Right lobe of liver (tissue), 6 donors: Measurements from ENCODE around the gene MSL1. TPM values are rescaled to one million over a fixed set of nuclear protein-coding genes. Genes with fewer than 3 reads are reported as not detected.

Experiments
- ATAC-seq, 4 donors: fragments of 200-7000 bp; cut with Tn5 transposase; one replicate each; pipeline ENCODE4 v1.9.1; 2020; ENCODE audit warnings: mild to moderate bottlenecking in 4 of 4, moderate library complexity in 4 of 4
- DNase-seq, 3 donors: peaks; one replicate each; pipeline ENCODE4 v3.0.0-alpha.2; 2020
- H3K27ac ChIP-seq, 3 donors: fragments of 200-600 bp; one replicate each; pipeline ENCODE4 v1.8.0; 2022
- H3K27me3 ChIP-seq, 2 donors: fragments of 200-600 bp; one replicate each; pipeline ENCODE4 v1.8.0; 2022
- H3K36me3 ChIP-seq, 4 donors: fragments of 200-600 bp; sonication (generic) in 1 of 4; one replicate each; pipeline versions ENCODE4 v1.5.1 to v1.8.0; 2017 to 2022; ENCODE audit warnings: control low read depth in 1 of 4
- H3K4me1 ChIP-seq, 4 donors: fragments of 200-600 bp; sonication (generic) in 1 of 4; one replicate each; pipeline versions ENCODE4 v1.5.1 to v1.8.0; 2017 to 2022; ENCODE audit warnings: control low read depth in 1 of 4
- H3K4me3 ChIP-seq, 3 donors: fragments of 200-600 bp; one replicate each; pipeline ENCODE4 v1.8.0; 2022
- H3K9me3 ChIP-seq, 4 donors: fragments of 200-600 bp; sonication (generic) in 1 of 4; one replicate each; pipeline versions ENCODE4 v1.5.1 to v1.8.0; 2017 to 2022; ENCODE audit warnings: control low read depth in 1 of 4
- CTCF ChIP-seq, 4 donors: fragments of 200-600 bp in 3 of 4; fragments of 450-650 bp in 1 of 4; IDR thresholded peaks; one replicate each; pipeline versions ENCODE4 v1.5.1 to v1.8.0; 2016 to 2022; ENCODE audit warnings: antibody characterized with exemption in 4 of 4, mild to moderate bottlenecking in 2 of 4
- POLR2A ChIP-seq: fragments of 450-650 bp; IDR thresholded peaks from one replicate; pipeline ENCODE4 v1.6.1; 2017; ENCODE audit warnings: antibody characterized with exemption, mild to moderate bottlenecking
- WGBS: methylation state at CpG from one replicate; pipeline ENCODE4 v1.1.6; 2018; ENCODE audit warnings: low coverage, low lambda C conversion rate; ENCODE audit not compliant: insufficient coverage; ENCODE audit errors: missing lambda C conversion rate; 5-methylcytosine and 5-hydroxymethylcytosine counted together
- intact Hi-C, 2 donors: fragments of 100-400 bp; cut with DNase I; formaldehyde crosslinking; loops; one replicate each; pipeline versions ENCODE4 v1.11.2 to v1.14.1; 2022
- total RNA-seq, 6 experiments: library from RNA; depleted of rRNA in 2 of 6; stranded (reverse); fragments of >200 nt in 2 of 6; fragmentation: NEBNext Ultra II Directional in 3 of 6; extraction: Animal tissue kit (Norgen Biotek cat#: 25700) in 3 of 6; gene quantifications; one replicate each; pipeline versions ENCODE4 v1.1.0 to v1.2.4, GENCODE V29; 2016 to 2023
- donor health status: DM: no; HTN: yes; CAD: no.
- donor health status: DM: no; HTN: no; CAD: no.
- donor health status: DM: no; HTN: no; CAD: no.
- donor health status: DM: no; HTN: yes; CAD: no.
- donor health status: DM: no; HTN: yes; CAD: no.

MSL1 gene
- total RNA-seq, 6 experiments from 2014 or later, result 31.1 to 43.8 (median 36.0) TPM

GRCh38 chr17:40145476-40145875 is 23.7 kb downstream of the MSL1 start:
- H3K4me1 ChIP-seq, result peaks cover 0 to 11% (median 4%) of the 10 kb centered on the region in 4 donors
- no peaks in the 10 kb centered on the region for H3K27me3 ChIP-seq
- H3K9me3 ChIP-seq, result no peaks in the 10 kb centered on the region
- intact Hi-C loops, result no loop called here
- no peak for DNase-seq
- H3K27ac ChIP-seq, result no peak overlapping the region
- H3K36me3 ChIP-seq, result peaks cover 0 to 42% (median 14%) of the 10 kb centered on the region in 4 donors
- TF ChIP-seq CTCF (IDR thresholded peaks at IDR 0.05), result no peak
- no peak for TF ChIP-seq POLR2A
- no peak overlapping the region for H3K4me3 ChIP-seq
- 94% methylated on average over 3 of the region's 3 CpGs for WGBS
- no peak for ATAC-seq

GRCh38 chr17:40148527-40148926 is 26.8 kb downstream of the MSL1 start:
- intact Hi-C loops, result no loop called here

GRCh38 chr17:40150276-40150675 is 28.5 kb downstream of the MSL1 start:
- intact Hi-C loops, result no loop called here
- DNase-seq, result no peak
- no peak for TF ChIP-seq CTCF (IDR thresholded peaks at IDR 0.05)
- no peak for TF ChIP-seq POLR2A
- H3K27ac ChIP-seq, result no peak overlapping the region
- no peak overlapping the region for H3K4me3 ChIP-seq
- H3K4me1 ChIP-seq, result peaks cover 0 to 4% (median 0%) of the 10 kb centered on the region in 4 donors
- H3K27me3 ChIP-seq, result no peaks in the 10 kb centered on the region
- no peak for ATAC-seq
- 61% methylated on average over 3 of the region's 4 CpGs for WGBS
- H3K36me3 ChIP-seq, result peaks cover 0 to 53% (median 15%) of the 10 kb centered on the region in 4 donors
- H3K9me3 ChIP-seq, result no peaks in the 10 kb centered on the region

More at GRCh38 chr17:40148527-40148926, 26.8 kb downstream of the MSL1 start:
- H3K36me3 ChIP-seq, result peaks cover 0 to 36% (median 15%) of the 10 kb centered on the region in 4 donors
- ATAC-seq (no peak), DNase-seq (no peak)
- H3K4me3 ChIP-seq, result no peak overlapping the region
- 73% methylated on average over 3 of the region's 3 CpGs for WGBS
- peaks cover 0 to 4% (median 0%) of the 10 kb centered on the region in 4 donors for H3K4me1 ChIP-seq
- H3K27ac ChIP-seq, result no peak overlapping the region
- no peaks in the 10 kb centered on the region for H3K27me3 ChIP-seq
- TF ChIP-seq CTCF (IDR thresholded peaks at IDR 0.05) (no peak), POLR2A (no peak)
- H3K9me3 ChIP-seq, result no peaks in the 10 kb centered on the region

GRCh38 chr17:40151414-40151963 is 29.7 kb downstream of the MSL1 start:
- TF ChIP-seq POLR2A, result no peak
- no peak for TF ChIP-seq CTCF (IDR thresholded peaks at IDR 0.05)
- H3K27ac ChIP-seq, result no peak overlapping the region
- intact Hi-C loops, result no loop called here
- H3K4me3 ChIP-seq, result no peak overlapping the region
- peaks cover 0 to 13% (median 0%) of the 10 kb centered on the region in 4 donors for H3K4me1 ChIP-seq
- H3K27me3 ChIP-seq, result no peaks in the 10 kb centered on the region
- H3K9me3 ChIP-seq, result no peaks in the 10 kb centered on the region
- 26% methylated on average over 6 of the region's 7 CpGs for WGBS
- peaks cover 0 to 60% (median 15%) of the 10 kb centered on the region in 4 donors for H3K36me3 ChIP-seq
- ATAC-seq (peak in 2 of 4 donors; percentile 37 to 49), DNase-seq (no peak)
